22Rv1 (cell line): ENCODE results near the gene SART3.
"Not testable (repeated sequence)": the region's sequence is repeated elsewhere in the genome, so short reads cannot be mapped to it uniquely, and the experiment has no call there.

Source experiments
- H3K27ac ChIP-seq: fragments of 450-650 bp; 2 replicates; pipeline ENCODE4 v1.5.1; 2017
- CTCF ChIP-seq: fragments of 450-650 bp; IDR thresholded peaks from 2 replicates; pipeline ENCODE4 v1.5.1; 2017; ENCODE audit warnings: mild to moderate bottlenecking
- ZFX ChIP-seq: fragments of 450-650 bp; IDR thresholded peaks from 2 replicates; pipeline ENCODE4 v1.6.1; 2017; ENCODE audit warnings: antibody characterized with exemption, borderline replicate concordance

Gene SART3

GRCh38 chr12:108563136-108563803 lies 2.3 kb upstream of the SART3 start:
- H3K27ac ChIP-seq, result peak overlapping the region; percentile 88
- TF ChIP-seq CTCF (peak; percentile 95), ZFX (no peak)

GRCh38 chr12:108562348-108563135 lies 1.6 kb upstream of the SART3 start, which contains the start of gene ISCU:
Gene ISCU (plus strand): TSS chr12:108562596. CDS start chr12:108562623, 27 bp downstream.
- TF ChIP-seq ZFX (no peak), CTCF (no peak)
- H3K27ac ChIP-seq, result peak within 1 kb of the TSS; percentile 88

GRCh38 chr12:108561852-108562347 lies 927 bp upstream of the SART3 start:
- peak overlapping the region; percentile 88 for H3K27ac ChIP-seq
- TF ChIP-seq ZFX (no peak), CTCF (no peak)

GRCh38 chr12:108560321-108560721 lies 652 bp downstream of the SART3 start:
- TF ChIP-seq CTCF, result no peak
- TF ChIP-seq ZFX, result no peak
- H3K27ac ChIP-seq, result peak overlapping the region; percentile 88

GRCh38 chr12:108559748-108560147 lies 1.2 kb downstream of the SART3 start:
- no peak for TF ChIP-seq CTCF
- no peak for TF ChIP-seq ZFX
- H3K27ac ChIP-seq, result no peak overlapping the region; the same call in 1 of the 2 replicates

- no peak overlapping the region for H3K27ac ChIP-seq
- TF ChIP-seq ZFX (no peak), CTCF (no peak)
These were observed 1.8 kb downstream of the SART3 start for GRCh38 chr12:108559007-108559655.

- H3K27ac ChIP-seq, result not testable (repeated sequence)
These were observed 5.6 kb downstream of the SART3 start for GRCh38 chr12:108555383-108555782.
